Loucy (cell line): ENCODE data around the gene LPAR3.

Experiments
- H2AFZ ChIP-seq: fragments of 200-600 bp; sonication (generic); 2 replicates; pipeline ENCODE4 v1.6.0; 2016; ENCODE audit warnings: antibody characterized with exemption, mild to moderate bottlenecking, low read length, moderate library complexity
- H3F3A ChIP-seq: fragments of 200-600 bp; 2 replicates; pipeline ENCODE4 v1.6.0; 2016; ENCODE audit warnings: antibody characterized with exemption, low read depth, mild to moderate bottlenecking
- H3K27me3 ChIP-seq: fragments of 200-600 bp; sonication (generic); 2 replicates; pipeline ENCODE4 v1.6.1; 2014; ENCODE audit warnings: low read length, mild to moderate bottlenecking; ENCODE audit not compliant: insufficient read depth, poor library complexity, severe bottlenecking
- H3K36me3 ChIP-seq: fragments of 200-600 bp; sonication (generic); 2 replicates; pipeline ENCODE4 v1.6.1; 2016; ENCODE audit warnings: low read length; ENCODE audit not compliant: insufficient read depth
- H3K4me1 ChIP-seq: fragments of 200-600 bp; sonication (generic); 2 replicates; pipeline ENCODE4 v1.5.1; 2014; ENCODE audit warnings: low read length, mild to moderate bottlenecking; ENCODE audit not compliant: insufficient read depth, poor library complexity, severe bottlenecking
- H3K4me2 ChIP-seq: fragments of 200-600 bp; sonication (generic); 2 replicates; pipeline ENCODE4 v1.6.0; 2014; ENCODE audit warnings: antibody characterized with exemption, low read length, low read depth, mild to moderate bottlenecking; ENCODE audit not compliant: poor library complexity, severe bottlenecking
- H3K4me3 ChIP-seq: fragments of 200-600 bp; sonication (generic); 2 replicates; pipeline ENCODE4 v1.5.1; 2014; ENCODE audit warnings: low read length, mild to moderate bottlenecking, mixed read lengths; ENCODE audit not compliant: poor library complexity, severe bottlenecking
- H3K79me2 ChIP-seq: fragments of 200-600 bp; sonication (generic); 2 replicates; pipeline ENCODE4 v1.6.1; 2014; ENCODE audit warnings: low read length; ENCODE audit not compliant: insufficient read depth
- H3K9ac ChIP-seq: fragments of 200-600 bp; sonication (generic); 2 replicates; pipeline ENCODE4 v1.6.0; 2014; ENCODE audit warnings: mild to moderate bottlenecking, low read depth, low read length, moderate library complexity; ENCODE audit not compliant: poor library complexity, severe bottlenecking
- H3K9me2 ChIP-seq: fragments of 200-600 bp; sonication (generic); replicated peaks from 2 replicates; pipeline ENCODE4 v1.6.1; 2016; ENCODE audit warnings: low read depth, low read length, mixed read lengths
- H3K9me3 ChIP-seq: fragments of 200-600 bp; sonication (generic); 2 replicates; pipeline ENCODE4 v1.6.1; 2014; ENCODE audit warnings: mild to moderate bottlenecking, antibody characterized with exemption, low read length, low read depth; ENCODE audit not compliant: insufficient read depth
- H4K20me1 ChIP-seq: fragments of 200-600 bp; sonication (generic); 2 replicates; pipeline ENCODE4 v1.6.0; 2014; ENCODE audit warnings: antibody characterized with exemption, low read length, mild to moderate bottlenecking; ENCODE audit not compliant: insufficient read depth, poor library complexity, severe bottlenecking
- CTCF ChIP-seq: fragments of 200-600 bp; sonication (generic); conservative IDR thresholded peaks from 2 replicates; pipeline ENCODE4 v1.5.1; 2014; ENCODE audit warnings: mild to moderate bottlenecking, antibody characterized with exemption, low read length
- EZH2phosphoT487 ChIP-seq: fragments of 200-600 bp; IDR thresholded peaks from 2 replicates; pipeline ENCODE4 v1.6.1; 2018; ENCODE audit warnings: antibody characterized with exemption, mild to moderate bottlenecking, moderate library complexity, borderline replicate concordance

Gene LPAR3

GRCh38 chr1:84782881-84783280 lies 110.1 kb downstream of the LPAR3 start:
- Histone ChIP-seq H3K4me3 (no peak overlapping the region), H3K36me3 (no peaks in the 10 kb centered on the region), H3K9ac (no peak overlapping the region), H3K4me2 (peak overlapping the region; percentile 64), H3F3A (peaks cover 3% of the 10 kb centered on the region; the same call in 1 of the 2 replicates), H2AFZ (no peak overlapping the region), H3K9me2 (no peaks in the 10 kb centered on the region), H3K27me3 (no peaks in the 10 kb centered on the region), H4K20me1 (no peaks in the 10 kb centered on the region), H3K9me3 (no peaks in the 10 kb centered on the region), H3K79me2 (no peaks in the 10 kb centered on the region), H3K4me1 (peaks cover 31% of the 10 kb centered on the region)
- no peak for TF ChIP-seq EZH2phosphoT487
- no peak for TF ChIP-seq CTCF

DNA sequence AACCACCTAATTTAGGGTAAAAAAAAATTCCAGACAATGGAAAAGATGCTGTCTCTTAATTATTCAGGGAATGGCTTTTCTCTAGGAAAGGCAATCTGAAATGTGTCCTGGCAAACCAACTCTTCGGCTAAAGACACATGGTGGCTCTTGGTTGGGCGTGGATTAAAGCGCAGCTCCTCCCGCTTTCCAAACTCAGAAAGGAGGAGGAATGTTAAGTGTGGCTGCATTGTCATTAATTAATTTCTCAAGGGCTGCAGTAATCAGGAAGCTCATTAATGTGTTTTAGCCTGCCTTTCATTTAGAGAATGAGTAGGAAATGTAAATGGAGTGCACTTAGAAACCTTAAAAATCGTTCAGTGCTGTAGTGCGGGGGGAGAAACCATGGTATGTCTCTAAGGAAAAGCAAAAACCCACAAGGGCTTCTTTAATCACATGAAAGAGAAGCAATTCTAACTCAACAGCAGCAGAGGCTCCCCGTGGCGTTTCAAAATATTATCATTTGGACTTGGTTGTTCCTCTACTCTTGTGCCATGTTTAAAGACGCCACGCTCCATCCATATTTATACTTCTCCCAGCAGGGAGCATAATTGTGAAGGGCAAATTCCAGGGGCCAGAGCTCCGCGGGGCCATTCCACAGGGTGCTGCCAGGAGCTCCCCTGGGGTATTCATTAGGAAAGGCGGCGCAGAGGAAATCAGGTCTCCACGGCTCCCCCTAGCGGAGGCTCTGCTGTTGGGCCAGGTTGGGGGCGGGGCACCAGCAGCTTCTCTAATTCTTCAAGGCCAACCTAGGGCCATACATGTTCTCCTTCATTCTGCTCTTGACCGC lies 110.8 kb downstream of the LPAR3 start:
- peak overlapping the region; percentile 58 for H3K9ac ChIP-seq

DNA sequence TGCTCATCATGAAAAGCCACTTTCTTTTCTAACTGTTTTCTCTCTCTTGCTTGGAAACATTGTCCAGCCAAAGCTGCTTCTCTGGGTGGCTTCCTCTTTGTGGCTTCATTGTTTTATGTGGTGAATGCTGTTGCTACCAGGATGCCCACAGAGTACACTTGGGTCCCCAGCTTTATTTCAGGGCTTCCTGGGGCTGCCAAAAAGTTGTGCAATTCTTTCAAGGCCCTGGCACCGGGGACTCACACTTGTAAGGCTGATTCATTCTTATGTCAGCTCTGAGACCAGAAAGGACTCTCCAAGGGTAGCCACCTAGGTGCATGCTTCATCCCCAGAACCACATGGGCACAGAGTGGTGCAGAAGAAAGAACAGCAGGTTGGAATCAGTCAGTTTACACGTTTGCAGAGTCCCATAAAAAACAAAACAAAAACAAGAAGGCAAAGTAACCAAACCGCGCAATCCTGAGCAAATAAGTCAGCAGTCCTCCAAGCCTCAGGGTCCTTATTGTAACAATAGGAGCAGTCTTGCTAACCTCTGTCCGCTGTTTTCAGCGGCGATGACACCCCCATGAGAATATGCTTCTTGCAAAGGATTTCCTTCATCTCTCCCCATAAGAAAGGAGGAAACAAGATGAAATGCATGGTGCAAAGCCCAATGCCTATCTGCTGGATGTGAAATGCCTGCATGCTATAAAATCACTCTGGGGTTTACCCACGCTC lies 112.8 kb downstream of the LPAR3 start:
- H3K9ac ChIP-seq, result peak overlapping the region; percentile 38
- H3K4me2 ChIP-seq, result peak overlapping the region; percentile 81
- TF ChIP-seq CTCF (no peak), EZH2phosphoT487 (no peak)
- no peaks in the 10 kb centered on the region for H3K27me3 ChIP-seq
- peak overlapping the region; percentile 55 for H3K4me3 ChIP-seq
- no peaks in the 10 kb centered on the region for H4K20me1 ChIP-seq
- peaks cover 3% of the 10 kb centered on the region; the same call in 1 of the 2 replicates for H3F3A ChIP-seq
- peaks cover 31% of the 10 kb centered on the region for H3K4me1 ChIP-seq
- no peaks in the 10 kb centered on the region for H3K9me2 ChIP-seq
- H3K9me3 ChIP-seq, result no peaks in the 10 kb centered on the region
- no peaks in the 10 kb centered on the region for H3K36me3 ChIP-seq
- peak overlapping the region; percentile 21 for H2AFZ ChIP-seq
- no peaks in the 10 kb centered on the region for H3K79me2 ChIP-seq

More for the DNA sequence above, 110.8 kb downstream of the LPAR3 start:
- Histone ChIP-seq H3K9me3 (no peaks in the 10 kb centered on the region), H4K20me1 (no peaks in the 10 kb centered on the region), H3K4me1 (peaks cover 31% of the 10 kb centered on the region), H2AFZ (peak overlapping the region; percentile 96), H3K4me3 (peak overlapping the region; percentile 79), H3K4me2 (peak overlapping the region; percentile 64), H3K79me2 (no peaks in the 10 kb centered on the region), H3K27me3 (no peaks in the 10 kb centered on the region), H3F3A (peaks cover 3% of the 10 kb centered on the region; the same call in 1 of the 2 replicates), H3K9me2 (no peaks in the 10 kb centered on the region), H3K36me3 (no peaks in the 10 kb centered on the region)
- TF ChIP-seq EZH2phosphoT487 (no peak), CTCF (peak; percentile 92)
